NOMO-1 treated with dmso at 0.1 percent for 144 hours (cell line): ENCODE results near the gene RSAD1.

ENCODE experiments used
- DNase-seq: peaks from one replicate; lab custom pipeline; 2025; ENCODE audit not compliant: unreplicated experiment; lab: John Stamatoyannopoulos, UW

Gene RSAD1

GRCh38 chr17:50457621-50458020 is 21.0 kb upstream of the RSAD1 start:
- DNase-seq = no peak

- no peak for DNase-seq
Measured at GRCh38 chr17:50458270-50458669, 20.4 kb upstream of the RSAD1 start.

- DNase-seq = no peak
Measured at GRCh38 chr17:50458701-50459676, 19.7 kb upstream of the RSAD1 start.

GRCh38 chr17:50459756-50460155 is 18.9 kb upstream of the RSAD1 start:
- no peak for DNase-seq

GRCh38 chr17:50460831-50461526 is 17.7 kb upstream of the RSAD1 start:
- no peak for DNase-seq

GRCh38 chr17:50461550-50462132 is 17.0 kb upstream of the RSAD1 start:
- DNase-seq = no peak

GRCh38 chr17:50462446-50462845 is 16.2 kb upstream of the RSAD1 start:
- no peak for DNase-seq

- no peak for DNase-seq
Measured at GRCh38 chr17:50464121-50464520, 14.5 kb upstream of the RSAD1 start.

GRCh38 chr17:50464736-50465135 is 13.9 kb upstream of the RSAD1 start:
- DNase-seq = no peak

GRCh38 chr17:50465171-50465570 is 13.5 kb upstream of the RSAD1 start:
- no peak for DNase-seq

- no peak for DNase-seq
Measured at GRCh38 chr17:50465635-50466034, 13.0 kb upstream of the RSAD1 start.

GRCh38 chr17:50466371-50467113 is 12.1 kb upstream of the RSAD1 start:
- DNase-seq = no peak

GRCh38 chr17:50467114-50467854 is 11.4 kb upstream of the RSAD1 start:
- DNase-seq = no peak

- no peak for DNase-seq
Measured at GRCh38 chr17:50467855-50468303, 10.8 kb upstream of the RSAD1 start.

GRCh38 chr17:50468304-50469207 is 10.1 kb upstream of the RSAD1 start, which contains the start of gene CHAD:
Gene CHAD (minus strand): TSS chr17:50468880. CDS start chr17:50468813, 67 bp downstream.
- no peak for DNase-seq

GRCh38 chr17:50469208-50469605 is 9.5 kb upstream of the RSAD1 start:
- no peak for DNase-seq

- DNase-seq = no peak
Measured at GRCh38 chr17:50469671-50470305, 8.9 kb upstream of the RSAD1 start.

- no peak for DNase-seq
Measured at GRCh38 chr17:50470426-50470825, 8.2 kb upstream of the RSAD1 start.
